Effector memory CD8-positive, alpha-beta T cell (primary cell): Measurements from ENCODE around the gene KCTD17.

ENCODE experiments used
- ATAC-seq: fragments of 150-1000 bp; cut with Tn5 transposase; replicated peaks from 2 replicates; pipeline ENCODE4 v1.10.0; 2021; ENCODE audit warnings: mild to moderate bottlenecking, moderate library complexity
- DNase-seq, 3 experiments: peaks; one replicate each; pipeline ENCODE4 v3.0.0; 2021
- H3K27ac Mint-ChIP-seq, 2 donors: one replicate each; pipeline ENCODE4 v1.8.0; 2022; ENCODE audit warnings: mild to moderate bottlenecking in 2 of 2, mixed read lengths in 2 of 2, moderate library complexity in 2 of 2
- H3K27me3 Mint-ChIP-seq, 2 donors: one replicate each; pipeline ENCODE4 v1.8.0; 2022; ENCODE audit warnings: mixed read lengths in 2 of 2
- H3K36me3 Mint-ChIP-seq: one replicate; pipeline ENCODE4 v1.8.0; 2022; ENCODE audit warnings: mild to moderate bottlenecking, moderate library complexity, mixed read lengths; ENCODE audit not compliant: insufficient read depth
- H3K4me1 Mint-ChIP-seq, 2 donors: one replicate each; pipeline ENCODE4 v1.8.0; 2022; ENCODE audit warnings: low read depth in 2 of 2, mixed read lengths in 2 of 2
- H3K4me3 Mint-ChIP-seq, 2 donors: one replicate each; pipeline ENCODE4 v1.8.0; 2022; ENCODE audit warnings: mild to moderate bottlenecking in 2 of 2, mixed read lengths in 2 of 2, moderate library complexity in 2 of 2
- H3K9me3 Mint-ChIP-seq, 2 donors: one replicate each; pipeline ENCODE4 v1.8.0; 2022; ENCODE audit warnings: mixed read lengths in 2 of 2

Gene KCTD17

GRCh38 chr22:37023743-37024338 is 27.7 kb upstream of the KCTD17 start:
- Mint-ChIP-seq H3K9me3 (no peaks in the 10 kb centered on the region), H3K36me3 (no peaks in the 10 kb centered on the region), H3K27me3 (no peaks in the 10 kb centered on the region), H3K4me1 (peaks cover 16 to 20% of the 10 kb centered on the region in 2 donors), H3K4me3 (no peak overlapping the region), H3K27ac (no peak overlapping the region)
- ATAC-seq, result no peak
- no peak for DNase-seq

DNA sequence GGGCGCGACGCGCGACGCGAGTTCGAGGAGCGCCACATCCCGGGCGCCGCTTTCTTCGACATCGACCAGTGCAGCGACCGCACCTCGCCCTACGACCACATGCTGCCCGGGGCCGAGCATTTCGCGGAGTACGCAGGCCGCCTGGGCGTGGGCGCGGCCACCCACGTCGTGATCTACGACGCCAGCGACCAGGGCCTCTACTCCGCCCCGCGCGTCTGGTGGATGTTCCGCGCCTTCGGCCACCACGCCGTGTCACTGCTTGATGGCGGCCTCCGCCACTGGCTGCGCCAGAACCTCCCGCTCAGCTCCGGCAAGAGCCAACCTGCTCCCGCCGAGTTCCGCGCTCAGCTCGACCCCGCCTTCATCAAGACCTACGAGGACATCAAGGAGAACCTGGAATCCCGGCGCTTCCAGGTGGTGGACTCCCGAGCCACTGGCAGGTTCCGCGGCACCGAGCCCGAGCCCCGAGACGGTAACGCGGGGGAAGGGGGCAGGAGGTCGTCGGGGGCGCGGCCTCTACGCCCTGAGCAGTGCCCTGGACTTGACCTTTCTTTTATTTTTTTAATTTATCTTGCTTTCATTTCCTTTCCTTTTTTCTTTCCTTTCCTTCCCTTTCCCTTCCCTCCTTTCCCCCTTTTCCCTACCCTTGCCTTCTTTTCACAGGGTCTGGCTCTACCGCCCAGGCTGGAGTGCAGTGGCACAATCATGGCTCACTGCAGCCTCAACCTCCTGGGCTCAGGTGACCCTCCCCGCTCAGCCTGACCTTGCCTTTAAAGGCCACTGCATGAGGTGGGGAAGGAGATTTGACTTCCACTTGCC is 27.0 kb upstream of the KCTD17 start:
- no peaks in the 10 kb centered on the region for H3K36me3 Mint-ChIP-seq
- H3K4me3 Mint-ChIP-seq, result no peak overlapping the region
- H3K9me3 Mint-ChIP-seq, result no peaks in the 10 kb centered on the region
- DNase-seq (no peak), ATAC-seq (no peak)
- peaks cover 16 to 20% of the 10 kb centered on the region in 2 donors for H3K4me1 Mint-ChIP-seq
- H3K27ac Mint-ChIP-seq, result peak overlapping the region in 1 of 2 donors; percentile 58
- H3K27me3 Mint-ChIP-seq, result no peaks in the 10 kb centered on the region

DNA sequence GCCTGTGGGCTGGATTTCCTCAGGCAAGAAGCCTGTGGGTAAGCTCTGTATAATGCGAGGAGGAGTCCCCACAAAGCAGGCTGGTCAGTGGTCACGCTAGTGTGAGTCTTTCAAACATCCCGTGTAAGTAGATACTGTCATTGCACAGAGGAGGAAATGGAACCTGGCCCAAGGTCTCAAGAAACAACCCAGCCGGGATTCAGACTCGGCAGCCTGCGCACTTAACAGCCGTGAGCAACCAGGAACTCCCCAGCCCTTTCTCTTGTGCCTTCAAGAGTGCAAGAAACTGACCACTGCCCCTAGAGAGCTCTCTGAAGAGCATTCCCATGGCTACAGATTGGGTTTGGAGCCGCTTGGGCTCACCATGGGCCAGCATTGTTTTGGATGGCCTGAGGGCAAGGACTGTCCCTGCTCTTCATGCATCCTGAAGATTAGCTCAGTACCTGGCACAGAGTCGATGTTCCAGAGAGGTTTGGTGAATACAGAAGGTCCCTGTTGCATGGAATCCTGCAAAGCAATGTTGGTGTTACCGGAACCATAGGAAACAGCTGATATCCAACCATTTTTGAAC is 26.0 kb upstream of the KCTD17 start:
- H3K4me3 Mint-ChIP-seq, result no peak overlapping the region
- no peaks in the 10 kb centered on the region for H3K9me3 Mint-ChIP-seq
- H3K36me3 Mint-ChIP-seq, result no peaks in the 10 kb centered on the region
- ATAC-seq, result no peak
- no peak for DNase-seq
- H3K4me1 Mint-ChIP-seq, result peaks cover 12 to 14% of the 10 kb centered on the region in 2 donors
- no peaks in the 10 kb centered on the region for H3K27me3 Mint-ChIP-seq
- no peak overlapping the region for H3K27ac Mint-ChIP-seq

DNA sequence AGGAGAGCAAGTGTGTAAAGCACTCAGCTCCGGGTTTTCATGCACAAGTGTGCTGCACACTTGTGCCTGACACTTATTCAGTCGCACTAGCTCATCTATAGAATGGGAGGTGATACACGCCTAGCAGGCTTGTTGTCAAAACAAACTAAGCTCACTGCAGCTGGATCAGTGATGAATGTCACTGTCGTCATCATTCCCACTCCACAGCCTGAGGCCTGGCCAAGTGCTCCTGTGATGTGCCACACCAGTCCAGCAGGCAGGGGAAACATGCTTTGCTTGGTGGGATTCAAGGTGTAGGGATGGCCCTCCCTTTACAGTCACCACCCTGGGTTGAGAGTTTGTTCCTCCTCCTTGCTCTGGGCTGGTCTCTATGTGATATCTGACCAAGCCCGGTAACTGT is 25.2 kb upstream of the KCTD17 start:
- no peak overlapping the region for H3K27ac Mint-ChIP-seq
- no peaks in the 10 kb centered on the region for H3K9me3 Mint-ChIP-seq
- H3K4me1 Mint-ChIP-seq, result peaks cover 9 to 10% of the 10 kb centered on the region in 2 donors
- no peak overlapping the region for H3K4me3 Mint-ChIP-seq
- H3K36me3 Mint-ChIP-seq, result no peaks in the 10 kb centered on the region
- H3K27me3 Mint-ChIP-seq, result no peaks in the 10 kb centered on the region
- DNase-seq, result no peak
- ATAC-seq, result no peak

DNA sequence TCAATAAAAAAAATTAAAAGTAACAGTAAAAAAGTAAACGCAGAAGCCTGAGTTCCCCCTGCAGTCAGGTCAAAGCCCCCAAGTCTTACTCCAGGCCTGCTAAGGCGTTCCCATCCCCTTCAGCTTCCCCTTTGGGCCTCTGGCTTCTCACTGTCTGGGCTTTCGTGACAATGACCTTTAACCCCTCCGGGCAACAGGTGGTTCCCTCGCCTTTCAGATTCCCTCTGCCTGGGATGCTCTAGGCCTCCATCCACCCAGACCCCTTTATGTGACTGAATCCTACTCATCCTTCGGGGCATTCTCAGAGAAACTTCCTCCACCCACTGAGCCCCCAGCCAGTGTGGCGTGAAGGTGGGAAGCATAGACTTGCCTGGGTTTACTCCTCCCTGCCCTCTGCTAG is 24.0 kb upstream of the KCTD17 start:
- Mint-ChIP-seq H3K4me3 (no peak overlapping the region), H3K4me1 (peaks cover 4 to 6% of the 10 kb centered on the region in 2 donors), H3K27me3 (no peaks in the 10 kb centered on the region), H3K9me3 (no peaks in the 10 kb centered on the region), H3K36me3 (no peaks in the 10 kb centered on the region), H3K27ac (no peak overlapping the region)
- DNase-seq (no peak), ATAC-seq (no peak)

DNA sequence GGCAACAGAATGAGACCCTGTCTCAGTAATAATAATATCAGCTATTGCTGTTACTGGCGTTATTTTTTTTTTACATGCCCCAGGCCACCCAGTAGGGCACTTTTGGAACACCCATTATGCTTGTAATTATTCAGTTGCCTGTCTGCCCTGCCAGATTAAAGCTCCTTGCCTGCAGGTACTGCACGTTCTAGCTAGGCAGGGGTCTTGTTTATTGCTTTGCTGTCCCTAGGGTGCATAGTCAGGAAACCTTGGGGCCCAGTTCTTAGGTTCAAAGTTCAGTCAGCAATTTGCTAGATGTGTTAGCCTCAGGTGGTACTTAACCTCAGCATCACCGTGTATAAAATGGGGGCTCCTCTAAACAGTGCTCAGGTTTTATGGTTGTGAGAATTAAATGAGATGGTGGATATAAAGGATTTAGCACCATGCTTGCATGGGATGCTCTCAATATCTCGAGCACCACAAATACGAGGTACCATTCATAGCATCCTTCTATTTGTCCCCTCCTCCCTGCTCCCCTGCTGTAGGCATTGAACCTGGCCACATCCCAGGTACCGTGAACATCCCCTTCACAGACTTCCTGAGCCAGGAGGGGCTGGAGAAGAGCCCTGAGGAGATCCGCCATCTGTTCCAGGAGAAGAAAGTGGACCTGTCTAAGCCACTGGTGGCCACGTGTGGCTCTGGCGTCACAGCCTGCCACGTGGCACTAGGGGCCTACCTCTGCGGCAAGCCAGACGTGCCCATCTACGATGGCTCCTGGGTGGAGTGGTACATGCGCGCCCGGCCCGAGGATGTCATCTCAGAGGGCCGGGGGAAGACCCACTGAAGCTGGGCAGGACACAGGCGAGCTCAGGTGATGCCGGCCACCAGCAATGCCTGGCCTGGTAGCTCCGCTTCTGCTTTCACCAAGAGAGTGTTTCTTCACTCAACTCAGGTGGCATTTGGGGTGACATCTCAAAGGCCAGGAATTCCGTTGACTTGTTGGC is 22.6 kb upstream of the KCTD17 start:
- no peaks in the 10 kb centered on the region for H3K27me3 Mint-ChIP-seq
- ATAC-seq (no peak), DNase-seq (no peak)
- H3K4me1 Mint-ChIP-seq, result peaks cover 4 to 6% of the 10 kb centered on the region in 2 donors
- H3K9me3 Mint-ChIP-seq, result no peaks in the 10 kb centered on the region
- no peak overlapping the region for H3K27ac Mint-ChIP-seq
- no peak overlapping the region for H3K4me3 Mint-ChIP-seq
- no peaks in the 10 kb centered on the region for H3K36me3 Mint-ChIP-seq

DNA sequence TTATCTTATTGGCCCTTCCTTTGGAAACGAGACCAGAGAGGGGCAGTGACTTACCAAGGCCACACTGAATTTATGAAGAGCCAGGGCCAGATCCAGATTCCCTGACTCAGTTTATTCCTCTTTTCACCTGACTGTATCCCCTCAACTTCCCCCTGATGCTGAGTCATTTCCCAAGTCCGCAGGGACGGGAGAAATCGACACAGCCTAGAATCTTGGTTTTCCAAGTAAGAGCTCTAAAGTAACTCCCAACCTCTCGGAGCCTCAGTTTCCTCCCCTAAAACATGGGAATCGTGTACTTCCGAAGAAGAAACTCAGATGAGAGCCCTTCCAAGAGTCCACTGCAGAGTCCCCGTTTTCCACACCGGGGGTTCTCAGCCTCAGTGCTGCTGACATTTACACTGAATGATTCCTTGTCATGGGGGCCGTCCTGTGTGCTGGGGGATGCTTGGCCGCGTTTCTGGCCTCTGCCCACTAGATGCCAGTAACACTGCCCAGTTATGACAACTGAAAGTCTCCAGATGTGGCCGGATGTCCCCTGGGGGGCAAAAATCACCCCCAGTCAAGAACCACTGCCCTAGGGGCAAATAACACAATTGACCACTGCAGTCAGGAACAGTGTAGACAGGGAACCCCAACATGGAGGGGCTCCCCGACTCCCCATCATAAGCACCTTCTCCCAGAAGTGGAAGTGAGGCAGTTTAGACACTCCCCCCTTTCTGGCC is 20.8 kb upstream of the KCTD17 start:
- no peak overlapping the region for H3K27ac Mint-ChIP-seq
- H3K9me3 Mint-ChIP-seq, result no peaks in the 10 kb centered on the region
- H3K4me3 Mint-ChIP-seq, result no peak overlapping the region
- no peaks in the 10 kb centered on the region for H3K36me3 Mint-ChIP-seq
- DNase-seq, result no peak
- ATAC-seq, result no peak
- peaks cover 11% of the 10 kb centered on the region in 2 donors for H3K27me3 Mint-ChIP-seq
- no peaks in the 10 kb centered on the region for H3K4me1 Mint-ChIP-seq

DNA sequence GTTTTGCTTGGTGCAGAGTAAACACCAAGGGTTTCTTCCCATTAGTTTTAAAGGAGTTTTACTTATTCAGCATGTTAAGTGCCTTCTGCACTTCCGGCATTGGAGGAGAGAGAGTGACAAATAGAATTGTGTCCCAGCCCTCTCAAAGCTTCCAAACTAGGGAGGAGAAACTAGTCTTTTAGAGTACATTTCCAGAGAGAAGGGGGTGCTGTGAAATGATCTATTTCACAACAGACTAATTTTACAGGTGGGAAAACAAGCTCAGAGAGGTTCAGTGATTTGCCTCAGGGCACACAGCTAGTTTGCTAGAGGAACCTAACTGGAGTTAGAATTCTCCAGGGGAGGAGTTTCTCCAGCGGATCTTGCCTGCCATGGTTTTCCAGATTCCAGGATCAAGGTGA is 19.4 kb upstream of the KCTD17 start:
- Mint-ChIP-seq H3K27ac (no peak overlapping the region), H3K4me1 (no peaks in the 10 kb centered on the region), H3K27me3 (peaks cover 21 to 22% of the 10 kb centered on the region in 2 donors), H3K36me3 (no peaks in the 10 kb centered on the region), H3K4me3 (no peak overlapping the region), H3K9me3 (no peaks in the 10 kb centered on the region)
- DNase-seq, result no peak
- ATAC-seq, result no peak

GRCh38 chr22:37032535-37033460 is 18.7 kb upstream of the KCTD17 start:
- peaks cover 4% of the 10 kb centered on the region for H3K36me3 Mint-ChIP-seq
- H3K4me1 Mint-ChIP-seq, result no peaks in the 10 kb centered on the region
- H3K27me3 Mint-ChIP-seq, result peaks cover 27 to 28% of the 10 kb centered on the region in 2 donors
- no peak for DNase-seq
- no peak for ATAC-seq
- H3K4me3 Mint-ChIP-seq, result no peak overlapping the region
- no peak overlapping the region for H3K27ac Mint-ChIP-seq
- H3K9me3 Mint-ChIP-seq, result no peaks in the 10 kb centered on the region

- ATAC-seq (no peak), DNase-seq (no peak)
- H3K27me3 Mint-ChIP-seq, result peaks cover 28 to 29% of the 10 kb centered on the region in 2 donors
- H3K9me3 Mint-ChIP-seq, result no peaks in the 10 kb centered on the region
- H3K4me1 Mint-ChIP-seq, result no peaks in the 10 kb centered on the region
- H3K27ac Mint-ChIP-seq, result no peak overlapping the region
- H3K36me3 Mint-ChIP-seq, result peaks cover 4% of the 10 kb centered on the region
- H3K4me3 Mint-ChIP-seq, result no peak overlapping the region
These were observed 17.7 kb upstream of the KCTD17 start for GRCh38 chr22:37033605-37034430.

GRCh38 chr22:37036655-37037377 is 14.7 kb upstream of the KCTD17 start:
- H3K4me1 Mint-ChIP-seq, result no peaks in the 10 kb centered on the region
- H3K27me3 Mint-ChIP-seq, result peaks cover 28 to 55% of the 10 kb centered on the region in 2 donors
- H3K4me3 Mint-ChIP-seq, result no peak overlapping the region
- no peak overlapping the region for H3K27ac Mint-ChIP-seq
- no peaks in the 10 kb centered on the region for H3K9me3 Mint-ChIP-seq
- DNase-seq, result no peak
- ATAC-seq, result no peak
- H3K36me3 Mint-ChIP-seq, result peaks cover 4% of the 10 kb centered on the region
